ENCODE measurements around the gene TRAPPC10.
A peak's percentile ranks its signal among the peaks of the same experiment; 100 is the strongest.
"Not testable (repeated sequence)": the region's sequence is repeated elsewhere in the genome, so short reads cannot be mapped to it uniquely, and the experiment has no call there.

TRAPPC10 gene

GRCh38 chr21:44093761-44094160, 81.7 kb downstream of the TRAPPC10 start:
- peaks cover 21% of the 10 kb centered on the region for H3K36me3 ChIP-seq (ENCODE audit: control insufficient read depth, insufficient read depth, low read length)
- TF ChIP-seq CTCF (IDR thresholded peaks at IDR 0.05; ENCODE audit: insufficient read depth, low read length, poor library complexity, severe bottlenecking): no peak
- DNase-seq (ENCODE audit: extremely low read depth, insufficient read length): no peak

GRCh38 chr21:44094832-44095231, 82.7 kb downstream of the TRAPPC10 start:
- DNase-seq (ENCODE audit: extremely low read depth, insufficient read length): no peak

More at GRCh38 chr21:44093761-44094160, 81.7 kb downstream of the TRAPPC10 start:
- Histone ChIP-seq H3K27me3 (replicated peaks; ENCODE audit: control insufficient read depth, insufficient read depth, low read length) (no peaks in the 10 kb centered on the region), H3K4me3 (replicated peaks; ENCODE audit: low read depth, low read length) (no peak overlapping the region)

GRCh38 chr21:44098507-44098906, 86.4 kb downstream of the TRAPPC10 start:
- not testable (repeated sequence) for H3K4me3 ChIP-seq (replicated peaks; ENCODE audit: low read depth, low read length); DNase-seq (ENCODE audit: extremely low read depth, insufficient read length); H3K36me3 ChIP-seq (ENCODE audit: control insufficient read depth, insufficient read depth, low read length); H3K27me3 ChIP-seq (replicated peaks; ENCODE audit: control insufficient read depth, insufficient read depth, low read length)

More at GRCh38 chr21:44094832-44095231, 82.7 kb downstream of the TRAPPC10 start:
- Histone ChIP-seq H3K27me3 (replicated peaks; ENCODE audit: control insufficient read depth, insufficient read depth, low read length) (no peaks in the 10 kb centered on the region), H3K4me3 (replicated peaks; ENCODE audit: low read depth, low read length) (no peak overlapping the region), H3K36me3 (ENCODE audit: control insufficient read depth, insufficient read depth, low read length) (peaks cover 17% of the 10 kb centered on the region)
- TF ChIP-seq CTCF (IDR thresholded peaks at IDR 0.05; ENCODE audit: insufficient read depth, low read length, poor library complexity, severe bottlenecking): no peak

GRCh38 chr21:44098964-44099363, 86.9 kb downstream of the TRAPPC10 start:
- DNase-seq (ENCODE audit: extremely low read depth, insufficient read length); H3K27me3 ChIP-seq (replicated peaks; ENCODE audit: control insufficient read depth, insufficient read depth, low read length); H3K36me3 ChIP-seq (ENCODE audit: control insufficient read depth, insufficient read depth, low read length); H3K4me3 ChIP-seq (replicated peaks; ENCODE audit: low read depth, low read length): not testable (repeated sequence)

- not testable (repeated sequence) for H3K36me3 ChIP-seq (ENCODE audit: control insufficient read depth, insufficient read depth, low read length); H3K27me3 ChIP-seq (replicated peaks; ENCODE audit: control insufficient read depth, insufficient read depth, low read length); DNase-seq (ENCODE audit: extremely low read depth, insufficient read length)
- H3K4me3 ChIP-seq (replicated peaks; ENCODE audit: low read depth, low read length): peak within 1 kb of the TSS; percentile 57
Measured at GRCh38 chr21:44107026-44107501, 95.0 kb downstream of the TRAPPC10 start, which contains the start of gene PWP2. Gene PWP2 (plus strand): TSS chr21:44107399. CDS start chr21:44107417, 18 bp downstream.

- H3K36me3 ChIP-seq (ENCODE audit: control insufficient read depth, insufficient read depth, low read length); DNase-seq (ENCODE audit: extremely low read depth, insufficient read length); H3K27me3 ChIP-seq (replicated peaks; ENCODE audit: control insufficient read depth, insufficient read depth, low read length): not testable (repeated sequence)
- H3K4me3 ChIP-seq (replicated peaks; ENCODE audit: low read depth, low read length): peak overlapping the region; percentile 57
Measured at GRCh38 chr21:44107589-44107988, 95.5 kb downstream of the TRAPPC10 start.

- peak; percentile 6 for TF ChIP-seq CTCF (IDR thresholded peaks at IDR 0.05; ENCODE audit: insufficient read depth, low read length, poor library complexity, severe bottlenecking)
- not testable (repeated sequence) for DNase-seq (ENCODE audit: extremely low read depth, insufficient read length); H3K27me3 ChIP-seq (replicated peaks; ENCODE audit: control insufficient read depth, insufficient read depth, low read length); H3K4me3 ChIP-seq (replicated peaks; ENCODE audit: low read depth, low read length); H3K36me3 ChIP-seq (ENCODE audit: control insufficient read depth, insufficient read depth, low read length)
Measured at GRCh38 chr21:44113702-44114371, 101.7 kb downstream of the TRAPPC10 start.

- not testable (repeated sequence) for H3K27me3 ChIP-seq (replicated peaks; ENCODE audit: control insufficient read depth, insufficient read depth, low read length); DNase-seq (ENCODE audit: extremely low read depth, insufficient read length); H3K36me3 ChIP-seq (ENCODE audit: control insufficient read depth, insufficient read depth, low read length); H3K4me3 ChIP-seq (replicated peaks; ENCODE audit: low read depth, low read length)
Measured at GRCh38 chr21:44122131-44122530, 110.0 kb downstream of the TRAPPC10 start.

- not testable (repeated sequence) for H3K36me3 ChIP-seq (ENCODE audit: control insufficient read depth, insufficient read depth, low read length); DNase-seq (ENCODE audit: extremely low read depth, insufficient read length); H3K4me3 ChIP-seq (replicated peaks; ENCODE audit: low read depth, low read length); H3K27me3 ChIP-seq (replicated peaks; ENCODE audit: control insufficient read depth, insufficient read depth, low read length)
Measured at GRCh38 chr21:44127827-44128226, 115.7 kb downstream of the TRAPPC10 start.

- H3K27me3 ChIP-seq (replicated peaks; ENCODE audit: control insufficient read depth, insufficient read depth, low read length); DNase-seq (ENCODE audit: extremely low read depth, insufficient read length); H3K36me3 ChIP-seq (ENCODE audit: control insufficient read depth, insufficient read depth, low read length): not testable (repeated sequence)
- peak overlapping the region; percentile 54 for H3K4me3 ChIP-seq (replicated peaks; ENCODE audit: low read depth, low read length)
Measured at GRCh38 chr21:44133715-44134057, 121.6 kb downstream of the TRAPPC10 start.

GRCh38 chr21:44134732-44135131, 122.6 kb downstream of the TRAPPC10 start:
- not testable (repeated sequence) for H3K4me3 ChIP-seq (replicated peaks; ENCODE audit: low read depth, low read length); DNase-seq (ENCODE audit: extremely low read depth, insufficient read length); H3K27me3 ChIP-seq (replicated peaks; ENCODE audit: control insufficient read depth, insufficient read depth, low read length); H3K36me3 ChIP-seq (ENCODE audit: control insufficient read depth, insufficient read depth, low read length)
